HG03025 (cell line): ENCODE results near the gene CRYBA2.

ENCODE experiments used
- ATAC-seq: cut with Tn5 transposase; IDR thresholded peaks from one replicate; pipeline ENCODE4 v1.9.1; 2021; ENCODE audit warnings: mild to moderate bottlenecking, moderate library complexity; ENCODE audit not compliant: unreplicated experiment, low FRiP score

Gene CRYBA2

DNA sequence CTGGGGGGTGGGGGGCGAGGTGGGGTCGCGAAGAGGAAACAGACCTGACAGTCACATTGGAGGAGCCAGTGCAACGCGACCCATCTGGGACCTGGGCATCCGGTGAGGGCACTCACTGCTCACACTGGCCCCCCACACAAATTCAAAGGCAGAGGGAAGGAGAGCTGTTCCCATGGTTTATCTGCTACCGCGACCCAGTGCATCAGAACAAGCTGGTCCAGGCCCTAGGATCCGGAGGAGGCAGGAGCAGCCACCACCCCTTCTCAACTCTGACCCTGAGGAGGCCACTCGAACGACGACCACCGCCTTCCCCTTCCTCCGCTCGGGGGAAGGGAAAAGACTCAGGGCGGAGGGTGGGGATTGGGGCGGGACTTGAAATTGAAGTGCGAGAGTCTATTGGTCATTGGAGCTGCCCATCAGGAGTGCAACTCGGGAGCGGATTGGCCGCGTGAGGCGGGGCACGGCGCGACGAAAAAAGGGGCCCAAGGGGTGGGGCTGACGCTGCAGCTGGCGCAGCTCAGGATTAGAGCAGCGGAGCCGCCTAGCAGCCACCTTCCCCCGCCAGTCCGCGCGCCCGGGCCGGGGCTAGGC is 34.0 kb downstream of the CRYBA2 start, which contains the start of gene CDK5R2:
CDK5R2 (plus strand) TSS at position 526 of the 591 bp plus-strand sequence. CDS start 155 bp downstream, outside the sequence.
- ATAC-seq, result peak; percentile 93

DNA sequence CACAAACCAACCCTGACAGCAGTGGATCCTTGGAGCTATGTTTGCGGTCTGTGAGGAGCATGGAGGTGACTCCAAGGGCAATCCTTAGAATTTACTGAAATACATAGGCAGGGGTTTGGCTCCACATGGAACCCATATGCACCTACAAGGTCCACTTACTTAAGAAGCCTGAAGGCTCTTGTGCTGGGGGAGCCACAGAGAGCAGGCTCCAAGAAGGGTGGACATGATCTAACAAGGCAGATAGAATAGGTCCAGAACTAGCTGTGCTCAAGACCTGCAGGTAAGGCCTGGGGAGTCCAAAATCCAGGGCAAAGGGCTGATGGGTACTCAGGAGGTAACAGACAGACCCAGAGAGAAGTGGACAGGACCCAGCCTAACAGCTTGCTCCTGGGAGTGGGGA is 34.9 kb downstream of the CRYBA2 start:
- no peak for ATAC-seq

DNA sequence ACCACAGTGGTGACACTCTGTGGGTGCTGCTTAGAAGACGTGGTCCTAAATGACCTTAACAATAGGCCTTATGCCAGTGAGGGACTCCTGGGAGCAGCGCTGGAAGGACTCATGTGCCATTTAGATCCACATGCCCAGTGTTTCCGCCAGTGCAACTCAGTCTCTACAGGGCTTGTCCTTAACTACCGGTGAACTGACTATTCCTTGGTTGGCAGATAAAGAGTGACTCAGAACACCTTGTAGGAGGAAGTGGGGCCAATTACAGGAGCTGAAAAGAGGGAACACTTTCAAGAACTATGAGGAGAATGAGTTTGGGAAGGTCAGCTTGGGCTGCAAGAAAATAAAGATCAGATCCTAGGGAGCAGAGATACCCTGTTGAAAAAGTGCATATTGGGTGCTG is 35.6 kb downstream of the CRYBA2 start:
- no peak for ATAC-seq

DNA sequence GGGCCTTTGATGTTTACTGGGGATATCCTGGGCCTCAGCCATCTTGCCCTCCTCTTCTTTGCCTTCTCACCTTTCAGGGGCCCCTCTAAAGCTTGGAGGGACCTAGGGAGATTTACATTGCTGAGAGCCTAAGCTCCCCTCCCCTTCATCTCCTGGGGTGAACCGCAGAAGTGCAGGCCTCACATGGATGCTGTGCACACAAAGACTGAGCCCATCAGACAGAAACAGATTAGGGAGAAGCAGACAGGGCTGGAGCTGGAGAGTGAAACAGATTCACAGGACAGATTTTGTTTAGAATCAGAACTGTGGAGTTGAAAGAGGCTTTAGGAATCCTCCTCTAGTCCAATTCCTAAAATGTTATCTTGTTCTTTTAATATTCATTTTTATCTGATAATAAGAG is 37.2 kb downstream of the CRYBA2 start:
- ATAC-seq, result no peak

- no peak for ATAC-seq
Observed at GRCh38 chr2:218954541-218955300, 38.5 kb downstream of the CRYBA2 start.

GRCh38 chr2:218953366-218953954 is 39.8 kb downstream of the CRYBA2 start:
- no peak for ATAC-seq

DNA sequence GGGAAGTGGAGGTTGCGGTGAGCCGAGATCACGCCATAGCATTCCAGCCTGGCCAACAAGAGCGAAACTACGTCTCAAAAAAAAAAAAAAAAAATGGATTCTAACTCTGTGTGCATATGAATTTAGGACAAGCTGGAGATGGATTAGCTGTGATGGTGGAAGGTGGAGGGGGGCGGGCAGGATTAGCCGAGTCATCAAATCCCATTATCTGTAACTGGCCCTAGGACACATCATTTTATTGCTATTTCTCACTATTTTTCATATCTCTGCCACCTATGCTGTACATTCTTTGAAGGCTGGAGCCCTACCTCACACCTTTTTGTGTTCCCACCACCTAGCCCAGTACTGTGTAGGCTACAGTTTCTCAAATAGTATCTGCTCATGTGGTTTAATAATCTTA is 41.1 kb downstream of the CRYBA2 start:
- no peak for ATAC-seq

GRCh38 chr2:218946621-218947020 is 46.6 kb downstream of the CRYBA2 start:
- no peak for ATAC-seq

- ATAC-seq, result no peak
Observed at GRCh38 chr2:218944759-218945404, 48.3 kb downstream of the CRYBA2 start.
